Stimulated activated CD4-positive, alpha-beta T cell treated with anti-CD3 and anti-CD28 coated beads, Interleukin-15, amount 100 ng/mL, for 48 hours (primary cell): ENCODE data around the gene ABHD17C.
"Not testable (repeated sequence)": the region's sequence is repeated elsewhere in the genome, so short reads cannot be mapped to it uniquely, and the experiment has no call there.

Experiments used
- DNase-seq, 2 donors: peaks; one replicate each; pipeline ENCODE4 v3.0.0-alpha.2; 2020; ENCODE audit warnings: low read depth in 2 of 2

The ABHD17C gene

GRCh38 chr15:80695099-80695910, at the start of gene ABHD17C:
ABHD17C (plus strand) TSS chr15:80695310; CDS start chr15:80695430, 120 bp downstream.
- DNase-seq: no peak

DNA sequence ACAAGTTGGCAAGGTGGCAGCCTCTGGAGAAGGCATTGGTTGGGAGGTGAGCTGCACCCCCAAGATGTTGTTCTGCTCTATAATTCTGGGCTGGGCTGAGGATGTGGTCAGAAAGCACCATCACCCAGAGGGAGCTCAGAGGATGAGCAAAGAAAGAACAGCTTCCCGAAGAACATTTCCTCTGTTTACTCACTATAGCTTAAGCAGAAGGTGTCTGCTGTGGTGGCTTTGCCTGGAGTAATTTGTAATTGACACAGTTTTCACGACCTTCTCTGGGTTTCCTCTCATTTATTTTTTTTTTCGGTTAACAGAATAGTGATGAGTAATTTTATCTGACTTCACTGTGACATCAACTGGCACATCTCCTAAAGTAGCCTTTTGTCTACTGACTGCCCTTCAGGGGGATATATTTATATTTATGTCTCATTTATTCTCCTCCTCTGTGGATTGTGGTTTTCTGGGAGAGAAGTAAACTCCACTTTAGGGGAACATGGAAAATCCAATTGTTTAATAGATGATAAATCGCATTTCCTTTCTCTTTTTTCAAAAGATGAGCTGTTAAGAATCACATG, 49.5 kb upstream of the ABHD17C start:
- DNase-seq: no peak

- not testable (repeated sequence) for DNase-seq
These were observed 47.7 kb upstream of the ABHD17C start for GRCh38 chr15:80647424-80647823.

DNA sequence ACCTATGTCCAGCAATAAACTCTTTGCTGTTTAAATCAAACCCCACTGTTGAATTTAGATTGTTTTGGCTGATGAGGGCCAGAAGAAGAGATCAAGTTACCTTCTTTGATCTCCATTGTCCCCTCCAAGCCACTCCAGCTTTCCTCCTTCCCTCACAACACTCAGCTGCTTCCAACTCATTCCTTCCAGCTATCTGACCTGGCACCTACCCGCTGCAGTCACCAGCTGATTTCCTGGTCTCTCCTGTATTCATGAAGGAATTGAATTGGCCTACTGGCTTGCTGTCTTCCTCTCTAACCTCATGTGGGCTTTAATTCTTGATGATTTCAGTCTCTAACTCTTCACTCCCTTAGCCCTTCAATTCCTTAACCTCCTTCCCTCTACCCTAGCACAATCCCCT, 40.8 kb upstream of the ABHD17C start:
- no peak for DNase-seq

GRCh38 chr15:80659375-80659774, 35.7 kb upstream of the ABHD17C start:
- DNase-seq: no peak

- DNase-seq: no peak
These were observed 35.0 kb upstream of the ABHD17C start for GRCh38 chr15:80660119-80660518.

DNA sequence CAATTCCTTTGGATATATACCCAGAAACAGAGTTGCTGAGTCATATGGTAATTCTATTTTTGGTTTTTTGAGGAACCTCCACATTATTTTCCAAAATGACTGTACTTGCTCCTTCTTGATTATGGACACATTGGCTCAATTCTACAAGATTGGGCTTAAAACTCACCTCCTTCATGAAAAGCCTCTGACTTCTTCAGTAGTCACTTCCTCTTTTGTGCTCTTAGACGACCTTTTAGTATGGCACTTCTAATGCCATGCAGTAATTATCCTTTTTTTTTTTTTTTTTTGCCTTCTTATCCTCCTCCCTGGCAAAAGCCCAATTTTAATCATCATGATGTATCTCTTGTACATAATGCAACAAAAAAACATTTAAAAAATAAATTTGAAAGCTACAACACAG, 33.0 kb upstream of the ABHD17C start:
- no peak for DNase-seq

- DNase-seq: no peak
These were observed 32.2 kb upstream of the ABHD17C start for GRCh38 chr15:80662757-80663553.

DNA sequence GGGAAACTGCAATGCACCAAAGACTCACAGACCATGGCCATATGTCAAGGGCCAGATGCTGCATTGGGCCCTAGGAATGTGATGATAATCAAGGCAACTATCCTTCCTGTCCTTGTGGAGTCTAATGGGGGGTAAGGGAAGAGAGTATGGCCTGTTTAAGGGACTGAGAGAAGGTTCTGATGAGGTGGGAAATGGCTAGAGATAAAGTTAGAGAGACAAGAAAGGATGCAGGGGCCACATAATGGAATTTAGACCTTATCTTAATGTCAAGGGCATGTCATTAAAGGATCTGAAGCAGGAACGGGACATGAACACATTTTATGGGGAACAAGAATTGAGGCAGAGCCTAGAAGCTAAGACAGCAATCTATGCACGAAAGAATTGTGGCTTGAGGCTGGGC, 30.0 kb upstream of the ABHD17C start:
- no peak for DNase-seq

DNA sequence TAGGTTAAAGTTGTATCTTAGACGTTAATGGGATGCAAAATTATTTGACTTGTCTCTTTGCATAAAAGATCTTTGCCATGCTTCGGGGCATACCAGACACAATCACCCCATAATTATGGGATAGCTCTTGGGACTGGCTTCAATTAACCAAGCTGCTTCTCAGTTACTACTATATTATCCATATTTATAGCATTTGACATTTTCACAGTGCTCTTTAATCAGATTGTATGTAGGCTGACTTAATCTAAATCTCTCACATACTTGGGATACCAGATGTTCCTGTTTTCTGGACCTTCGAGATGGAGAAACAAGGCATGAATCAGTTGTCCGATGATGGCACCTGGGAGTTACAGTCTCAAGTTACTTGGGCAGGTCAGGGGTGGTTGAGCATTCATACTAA, 27.2 kb upstream of the ABHD17C start:
- no peak for DNase-seq

- DNase-seq: no peak
These were observed 26.4 kb upstream of the ABHD17C start for GRCh38 chr15:80668546-80669236.

DNA sequence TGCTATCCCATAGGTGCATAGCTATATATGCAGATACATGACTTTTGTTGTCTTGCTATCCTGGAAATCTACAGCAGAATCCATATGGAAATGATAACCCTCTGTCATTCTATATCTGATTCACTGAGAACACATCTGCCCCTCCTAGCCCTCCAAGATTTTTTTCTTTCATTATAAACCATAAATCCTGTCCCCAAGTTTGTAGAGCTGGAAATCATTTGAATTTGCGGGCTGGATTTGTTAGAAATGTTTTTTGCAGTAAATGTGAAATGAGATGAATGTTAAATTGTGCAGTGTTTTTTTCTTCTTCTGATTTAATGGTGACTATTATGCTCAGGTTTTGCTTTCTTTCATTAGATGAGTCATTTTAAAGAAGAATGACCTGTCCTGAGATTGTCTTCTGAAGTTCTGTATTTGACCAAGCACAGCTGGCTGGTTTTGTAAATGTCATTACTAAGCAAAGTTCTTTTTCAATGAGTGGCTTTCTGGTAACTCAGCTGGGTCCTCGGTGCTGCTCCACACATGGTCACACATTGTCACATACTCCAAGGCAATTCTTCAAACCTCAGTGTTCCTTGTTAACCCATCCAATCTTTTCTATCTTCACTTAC, 25.3 kb upstream of the ABHD17C start:
- no peak for DNase-seq

- DNase-seq: no peak
These were observed 21.4 kb upstream of the ABHD17C start for GRCh38 chr15:80673561-80674244.

GRCh38 chr15:80674245-80674614, 20.9 kb upstream of the ABHD17C start:
- no peak for DNase-seq

- DNase-seq: no peak
These were observed 18.1 kb upstream of the ABHD17C start for GRCh38 chr15:80677041-80677440.

GRCh38 chr15:80679167-80679803, 15.8 kb upstream of the ABHD17C start:
- no peak for DNase-seq

DNA sequence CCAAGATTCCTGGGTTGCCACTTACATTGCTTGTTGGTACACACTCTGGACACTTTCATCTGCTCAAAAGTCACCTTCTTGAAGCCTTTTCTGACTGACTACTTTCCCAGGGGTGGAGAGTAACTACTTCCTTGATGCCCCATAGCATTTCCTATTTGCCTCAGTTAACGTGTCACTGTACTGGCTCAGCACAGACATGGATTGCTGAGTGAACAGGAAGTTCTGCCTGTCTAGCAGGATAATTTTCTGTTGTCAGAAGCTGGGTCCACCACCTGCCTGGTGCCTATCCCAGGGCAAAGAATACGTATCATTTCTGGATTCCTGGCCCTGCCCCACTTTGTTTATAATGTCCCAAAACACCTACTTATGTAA, 15.3 kb upstream of the ABHD17C start:
- no peak for DNase-seq

- DNase-seq: no peak
These were observed 12.9 kb upstream of the ABHD17C start for GRCh38 chr15:80682201-80682600.

GRCh38 chr15:80684697-80685096, 10.4 kb upstream of the ABHD17C start:
- no peak for DNase-seq

DNA sequence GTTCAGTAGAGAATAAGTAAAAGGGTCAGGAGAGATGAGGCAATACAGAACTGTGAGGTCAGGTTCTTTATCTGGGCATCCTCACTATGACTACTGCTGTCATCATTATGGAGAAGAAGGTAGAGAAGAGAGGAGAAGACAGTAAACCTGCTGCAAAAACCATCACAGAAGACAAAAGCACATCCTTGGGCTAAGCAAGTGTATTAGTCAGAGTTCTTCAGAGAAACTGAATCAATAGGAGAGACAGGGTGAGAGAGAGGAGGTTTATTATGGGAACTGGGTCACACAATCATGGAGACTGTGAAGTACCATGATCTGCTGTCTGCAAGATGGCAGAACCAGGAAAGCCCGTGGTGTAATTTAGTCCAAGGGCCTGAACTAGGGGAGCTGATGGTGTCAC, 9.5 kb upstream of the ABHD17C start:
- no peak for DNase-seq

DNA sequence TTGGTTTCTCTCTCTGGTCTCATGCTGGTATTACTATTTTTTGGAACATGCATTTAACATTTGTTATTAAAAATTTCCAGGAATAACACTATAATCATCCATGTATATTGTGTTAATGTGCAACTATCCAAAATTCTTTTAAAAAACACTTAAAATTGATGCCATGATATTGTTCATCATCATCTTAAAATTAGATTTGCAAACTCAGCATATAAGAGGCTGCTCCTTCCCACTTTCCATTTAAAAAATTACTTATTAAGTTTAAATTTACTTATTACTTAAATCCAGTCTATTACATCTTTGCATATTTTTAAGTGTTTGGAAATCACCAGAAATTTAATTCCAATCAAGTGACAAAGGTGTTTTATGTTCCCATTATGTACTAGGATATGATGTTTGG, 5.8 kb upstream of the ABHD17C start:
- no peak for DNase-seq
